Prostate gland (tissue), 2 donors: ENCODE data around the gene LRRC8A.
A peak's percentile ranks its signal among the peaks of the same experiment; 100 is the strongest.

Experiments used
- POLR2A ChIP-seq: fragments of 450-650 bp; IDR thresholded peaks from one replicate; pipeline ENCODE4 v1.6.1; 2016; ENCODE audit warnings: antibody characterized with exemption, mild to moderate bottlenecking
- TF ChIP-seq, protein P1 (sequence below), 4 experiments: fragments of 200-600 bp in 2 of 4; fragments of 450-650 bp in 2 of 4; sonication (generic) in 2 of 4; IDR thresholded peaks; 1 replicate in 3 of 4; 2 replicates in 1 of 4; pipeline ENCODE4 v1.5.1; 2016 to 2019; ENCODE audit warnings: antibody characterized with exemption in 4 of 4, mild to moderate bottlenecking in 2 of 4, moderate library complexity in 2 of 4

- TF ChIP-seq POLR2A: peak; percentile 86
- TF ChIP-seq, protein P1, sequence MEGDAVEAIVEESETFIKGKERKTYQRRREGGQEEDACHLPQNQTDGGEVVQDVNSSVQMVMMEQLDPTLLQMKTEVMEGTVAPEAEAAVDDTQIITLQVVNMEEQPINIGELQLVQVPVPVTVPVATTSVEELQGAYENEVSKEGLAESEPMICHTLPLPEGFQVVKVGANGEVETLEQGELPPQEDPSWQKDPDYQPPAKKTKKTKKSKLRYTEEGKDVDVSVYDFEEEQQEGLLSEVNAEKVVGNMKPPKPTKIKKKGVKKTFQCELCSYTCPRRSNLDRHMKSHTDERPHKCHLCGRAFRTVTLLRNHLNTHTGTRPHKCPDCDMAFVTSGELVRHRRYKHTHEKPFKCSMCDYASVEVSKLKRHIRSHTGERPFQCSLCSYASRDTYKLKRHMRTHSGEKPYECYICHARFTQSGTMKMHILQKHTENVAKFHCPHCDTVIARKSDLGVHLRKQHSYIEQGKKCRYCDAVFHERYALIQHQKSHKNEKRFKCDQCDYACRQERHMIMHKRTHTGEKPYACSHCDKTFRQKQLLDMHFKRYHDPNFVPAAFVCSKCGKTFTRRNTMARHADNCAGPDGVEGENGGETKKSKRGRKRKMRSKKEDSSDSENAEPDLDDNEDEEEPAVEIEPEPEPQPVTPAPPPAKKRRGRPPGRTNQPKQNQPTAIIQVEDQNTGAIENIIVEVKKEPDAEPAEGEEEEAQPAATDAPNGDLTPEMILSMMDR (IDR thresholded peaks at IDR 0.05): peak in 3 of 4 experiments; percentile 12 to 39 (median 30)
These were observed at the start of gene LRRC8A, which contains the start of gene KYAT1 for GRCh38 chr9:128881884-128882676.
